ENCODE measurements around the gene MGP. TPM values are rescaled to one million over a fixed set of nuclear protein-coding genes. Genes with fewer than 3 reads are reported as not detected.

Gene MGP
- polyA plus RNA-seq, 3 donors = not detected

DNA sequence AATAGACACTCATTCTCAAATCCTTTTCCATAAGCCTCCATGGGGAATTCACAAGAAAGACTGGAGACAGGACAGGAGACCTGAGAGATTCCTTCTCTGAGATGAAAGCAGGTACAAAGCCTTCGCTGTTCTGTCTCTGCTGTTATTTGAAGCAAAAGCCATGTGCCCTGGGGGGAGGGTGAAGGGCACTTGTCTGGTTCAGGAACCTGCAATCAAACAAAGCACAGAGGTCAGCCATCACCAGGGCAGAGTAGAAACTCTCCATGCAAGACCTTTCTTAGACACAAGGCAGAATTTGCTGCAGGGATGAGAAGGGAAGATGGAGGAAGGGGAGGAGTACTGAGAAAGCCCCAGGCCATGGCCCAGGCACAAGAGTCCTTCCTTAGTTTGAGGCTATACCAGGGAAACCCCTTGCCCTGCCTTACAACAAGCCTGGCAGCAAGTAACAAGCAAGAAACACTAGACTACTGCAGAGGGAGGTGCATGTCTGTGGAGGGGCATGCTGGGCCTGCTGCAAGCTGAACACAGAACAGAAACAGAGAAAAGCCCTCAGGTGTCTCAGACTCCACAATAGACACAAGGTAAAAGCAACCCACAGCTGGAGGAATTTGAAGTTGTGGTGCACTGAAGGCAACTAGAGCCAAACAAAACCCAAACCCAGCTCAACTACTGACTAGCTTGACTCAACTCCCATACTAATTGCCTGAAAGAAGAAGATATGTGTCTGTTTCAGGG lies 34.6 kb downstream of the MGP start:
- H3K36me3 Mint-ChIP-seq = no peaks in the 10 kb centered on the region
- H3K9me3 Mint-ChIP-seq = no peaks in the 10 kb centered on the region
- peak overlapping the region in 2 of 7 donors; percentile 16 to 53 for H3K27ac Mint-ChIP-seq
- no peak for DNase-seq
- Histone ChIP-seq H4K20me1 (ENCODE audit: insufficient read depth, low read length) (no peaks in the 10 kb centered on the region), H3K4me2 (replicated peaks; ENCODE audit: extremely low read depth, low read length, poor library complexity, severe bottlenecking) (no peak overlapping the region), H3K4me1 (ENCODE audit: control insufficient read depth in 1 of 2, insufficient read depth in 2 of 2, low read length in 2 of 2) (no peaks in the 10 kb centered on the region), H3K4me3 (replicated peaks in 1 of 3; ENCODE audit: low read depth in 2 of 3, low read length in 3 of 3) (no peak overlapping the region), H3K9me3 (replicated peaks in 1 of 2; ENCODE audit: control insufficient read depth in 1 of 2, insufficient read depth in 1 of 2, low read length in 2 of 2) (no peaks in the 10 kb centered on the region), H2AFZ (ENCODE audit: insufficient read depth, low read depth, low read length, poor library complexity, severe bottlenecking) (no peak overlapping the region), H3K27ac (ENCODE audit: low read depth in 1 of 2, low read length in 2 of 2) (no peak overlapping the region), H3K36me3 (replicated peaks in 1 of 2; ENCODE audit: control insufficient read depth in 1 of 2, insufficient read depth in 2 of 2, low read length in 2 of 2) (no peaks in the 10 kb centered on the region), H3K9ac (ENCODE audit: insufficient read depth, low read length, poor library complexity, severe bottlenecking) (no peak overlapping the region), H3K79me2 (ENCODE audit: insufficient read depth, low read length) (no peaks in the 10 kb centered on the region), H3K27me3 (ENCODE audit: control insufficient read depth in 2 of 2, insufficient read depth in 2 of 2, low read length in 2 of 2) (no peaks in the 10 kb centered on the region)
- WGBS (ENCODE audit: insufficient coverage) = 100% methylated on average over 1 of the region's 1 CpG
- intact Hi-C loops (cut with micrococcal nuclease) = no loop called here
- H3K4me3 Mint-ChIP-seq = no peak overlapping the region
- H3K4me1 Mint-ChIP-seq = peaks cover 2% of the 10 kb centered on the region
- peaks cover 0 to 2% (median 2%) of the 10 kb centered on the region in 3 donors for H3K27me3 Mint-ChIP-seq (ENCODE audit: low read depth in 3 of 3)
- TF ChIP-seq, protein P1, sequence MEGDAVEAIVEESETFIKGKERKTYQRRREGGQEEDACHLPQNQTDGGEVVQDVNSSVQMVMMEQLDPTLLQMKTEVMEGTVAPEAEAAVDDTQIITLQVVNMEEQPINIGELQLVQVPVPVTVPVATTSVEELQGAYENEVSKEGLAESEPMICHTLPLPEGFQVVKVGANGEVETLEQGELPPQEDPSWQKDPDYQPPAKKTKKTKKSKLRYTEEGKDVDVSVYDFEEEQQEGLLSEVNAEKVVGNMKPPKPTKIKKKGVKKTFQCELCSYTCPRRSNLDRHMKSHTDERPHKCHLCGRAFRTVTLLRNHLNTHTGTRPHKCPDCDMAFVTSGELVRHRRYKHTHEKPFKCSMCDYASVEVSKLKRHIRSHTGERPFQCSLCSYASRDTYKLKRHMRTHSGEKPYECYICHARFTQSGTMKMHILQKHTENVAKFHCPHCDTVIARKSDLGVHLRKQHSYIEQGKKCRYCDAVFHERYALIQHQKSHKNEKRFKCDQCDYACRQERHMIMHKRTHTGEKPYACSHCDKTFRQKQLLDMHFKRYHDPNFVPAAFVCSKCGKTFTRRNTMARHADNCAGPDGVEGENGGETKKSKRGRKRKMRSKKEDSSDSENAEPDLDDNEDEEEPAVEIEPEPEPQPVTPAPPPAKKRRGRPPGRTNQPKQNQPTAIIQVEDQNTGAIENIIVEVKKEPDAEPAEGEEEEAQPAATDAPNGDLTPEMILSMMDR (IDR thresholded peaks at IDR 0.05) = no peak

DNA sequence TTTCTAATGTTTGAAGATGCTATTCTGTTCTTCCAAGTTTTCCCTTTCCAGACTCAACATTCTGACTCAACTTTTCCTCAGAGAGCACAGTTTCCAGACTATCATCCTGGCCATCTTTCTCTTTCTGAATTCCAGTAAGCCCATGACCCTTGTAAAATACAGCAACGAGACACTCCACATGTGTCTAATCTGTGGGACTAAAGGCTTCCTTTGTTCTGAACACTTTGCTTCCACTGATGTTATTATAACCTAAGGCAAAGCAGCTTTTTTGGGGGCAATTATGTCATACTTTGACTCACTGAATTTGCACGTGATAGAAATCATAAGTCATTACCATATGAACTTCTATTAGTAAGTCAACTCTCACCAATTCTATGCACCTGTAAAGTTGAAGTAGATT lies 36.0 kb downstream of the MGP start:
- Mint-ChIP-seq H3K4me3 (no peak overlapping the region), H3K9me3 (no peaks in the 10 kb centered on the region), H3K4me1 (peaks cover 2% of the 10 kb centered on the region), H3K27ac (no peak overlapping the region), H3K27me3 (ENCODE audit: low read depth in 3 of 3) (peaks cover 0 to 2% (median 2%) of the 10 kb centered on the region in 3 donors), H3K36me3 (no peaks in the 10 kb centered on the region)
- Histone ChIP-seq H3K4me1 (ENCODE audit: control insufficient read depth in 1 of 2, insufficient read depth in 2 of 2, low read length in 2 of 2) (no peaks in the 10 kb centered on the region), H3K4me2 (replicated peaks; ENCODE audit: extremely low read depth, low read length, poor library complexity, severe bottlenecking) (no peak overlapping the region), H3K9me3 (replicated peaks in 1 of 2; ENCODE audit: control insufficient read depth in 1 of 2, insufficient read depth in 1 of 2, low read length in 2 of 2) (no peaks in the 10 kb centered on the region), H3K4me3 (replicated peaks in 1 of 3; ENCODE audit: low read depth in 2 of 3, low read length in 3 of 3) (no peak overlapping the region), H3K27me3 (ENCODE audit: control insufficient read depth in 2 of 2, insufficient read depth in 2 of 2, low read length in 2 of 2) (no peaks in the 10 kb centered on the region), H3K9ac (ENCODE audit: insufficient read depth, low read length, poor library complexity, severe bottlenecking) (no peak overlapping the region), H3K79me2 (ENCODE audit: insufficient read depth, low read length) (no peaks in the 10 kb centered on the region), H2AFZ (ENCODE audit: insufficient read depth, low read depth, low read length, poor library complexity, severe bottlenecking) (no peak overlapping the region), H3K27ac (ENCODE audit: low read depth in 1 of 2, low read length in 2 of 2) (no peak overlapping the region), H3K36me3 (replicated peaks in 1 of 2; ENCODE audit: control insufficient read depth in 1 of 2, insufficient read depth in 2 of 2, low read length in 2 of 2) (no peaks in the 10 kb centered on the region), H4K20me1 (ENCODE audit: insufficient read depth, low read length) (no peaks in the 10 kb centered on the region)
- DNase-seq = no peak
- TF ChIP-seq, protein P1 (IDR thresholded peaks at IDR 0.05) = no peak
- 100% methylated on average over 1 of the region's 2 CpGs for WGBS (ENCODE audit: insufficient coverage)
- intact Hi-C loops (cut with micrococcal nuclease) = loop anchor here (5.0 to 10.0 kb wide), 2 partner anchors 85 to 148 kb away; partner anchors contain the start of gene ERP27 (in 1 of the 2)

Measured in CD14-positive monocyte (primary cell).